ENCODE results near the gene SCGB2B2.

Gene SCGB2B2

GRCh38 chr19:34639491-34640085 lies 37.4 kb downstream of the SCGB2B2 start:
- Histone ChIP-seq H3K4me3 (ENCODE audit: low read depth in 1 of 2, low read length in 2 of 2) (no peak overlapping the region), H3K9ac (ENCODE audit: low read depth in 1 of 2, low read length in 2 of 2) (no peak overlapping the region), H3K9me3 (ENCODE audit: control insufficient read depth in 1 of 2, low read length in 2 of 2) (peaks cover 11 to 14% of the 10 kb centered on the region in 2 donors), H3K27ac (ENCODE audit: low read depth, low read length) (no peak overlapping the region), H3K4me1 (ENCODE audit: control insufficient read depth in 1 of 2, insufficient read depth in 2 of 2, low read length in 2 of 2) (no peaks in the 10 kb centered on the region), H3K27me3 (ENCODE audit: control insufficient read depth in 1 of 2, insufficient read depth in 2 of 2, low read length in 2 of 2) (no peaks in the 10 kb centered on the region), H3K36me3 (ENCODE audit: control insufficient read depth in 1 of 2, insufficient read depth in 2 of 2, low read length in 2 of 2) (no peaks in the 10 kb centered on the region)

GRCh38 chr19:34633802-34634201 lies 43.2 kb downstream of the SCGB2B2 start:
- Histone ChIP-seq H3K4me1 (ENCODE audit: control insufficient read depth in 1 of 2, insufficient read depth in 2 of 2, low read length in 2 of 2) (no peaks in the 10 kb centered on the region), H3K27ac (ENCODE audit: low read depth, low read length) (no peak overlapping the region), H3K9me3 (ENCODE audit: control insufficient read depth in 1 of 2, low read length in 2 of 2) (peaks cover 11 to 26% of the 10 kb centered on the region in 2 donors), H3K36me3 (ENCODE audit: control insufficient read depth in 1 of 2, insufficient read depth in 2 of 2, low read length in 2 of 2) (no peaks in the 10 kb centered on the region), H3K27me3 (ENCODE audit: control insufficient read depth in 1 of 2, insufficient read depth in 2 of 2, low read length in 2 of 2) (no peaks in the 10 kb centered on the region), H3K9ac (ENCODE audit: low read depth in 1 of 2, low read length in 2 of 2) (no peak overlapping the region), H3K4me3 (ENCODE audit: low read depth in 1 of 2, low read length in 2 of 2) (no peak overlapping the region)
